ENCODE data around the gene NLK. TPM values are rescaled to one million over a fixed set of nuclear protein-coding genes. Genes with fewer than 3 reads are reported as not detected.

NLK gene
- total and polyA plus RNA-seq, 10 of the 15 experiments (the other 5 are each of a cell fraction or from before 2014, with no cell fraction given): 5.0 to 22.9 (median 15.0) TPM

GRCh38 chr17:28187931-28188330 lies 145.5 kb downstream of the NLK start:
- Histone ChIP-seq H3K27ac (ENCODE audit: control insufficient read depth, insufficient read depth) (no peak overlapping the region), H3K4me3 (no peak overlapping the region), H3K79me2 (ENCODE audit: control insufficient read depth, insufficient read depth, low read length) (no peaks in the 10 kb centered on the region), H3K4me2 (ENCODE audit: control insufficient read depth, insufficient read depth) (no peak overlapping the region), H3K9ac (ENCODE audit: control insufficient read depth, insufficient read depth, low read length) (no peak overlapping the region), H4K20me1 (ENCODE audit: control insufficient read depth, insufficient read depth) (no peaks in the 10 kb centered on the region), H3K9me3 (replicated peaks; ENCODE audit: control insufficient read depth, insufficient read depth, low read length) (peaks cover 4% of the 10 kb centered on the region; the same call in 2 of the 3 replicates), H3K27me3 (replicated peaks in 1 of 2; ENCODE audit: control insufficient read depth in 2 of 2, insufficient read depth in 2 of 2, low read length in 1 of 2) (no peaks in the 10 kb centered on the region), H2AFZ (ENCODE audit: control insufficient read depth, low read depth, low read length) (no peak overlapping the region), H3K36me3 (ENCODE audit: control insufficient read depth in 2 of 2, insufficient read depth in 2 of 2, low read length in 1 of 2) (peaks cover 0 to 14% of the 10 kb centered on the region in 2 experiments; a peak in 2 of 4 replicates), H3K4me1 (ENCODE audit: control insufficient read depth, insufficient read depth, low read length) (no peaks in the 10 kb centered on the region)
- ChIA-PET CTCF (interaction anchor here (1.2 kb wide), 1 partner anchor 12 kb away, joined by 4 read pairs; no protein-coding TSS in a partner anchor), SMC1A (ENCODE audit: uncharacterized antibody, unreplicated experiment) (interaction anchor here (2.8 kb wide), 1 partner anchor 11 kb away, joined by 15 read pairs; no protein-coding TSS in a partner anchor), RAD21 (ENCODE audit: unreplicated experiment) (interaction anchor here (1.0 kb wide), 1 partner anchor 12 kb away, joined by 3 read pairs; no protein-coding TSS in a partner anchor), POLR2A (no interaction called here)
- no TSS peak for BruUV-seq (replicated peaks)
- FAIRE-seq: no peak
- WGBS (ENCODE audit: insufficient coverage, insufficient replicate concordance, low lambda C conversion rate, missing lambda C conversion rate): 97% methylated on average over 2 of the region's 2 CpGs
- intact Hi-C loops (cut with micrococcal nuclease; ENCODE audit: unreplicated experiment) (no loop called here), in situ Hi-C loops (cut with MboI) (no loop called here)
- no peak for ATAC-seq
- DNase-seq (ENCODE audit: low read depth, low spot score): no peak
- TF ChIP-seq NFXL1 (IDR thresholded peaks at IDR 0.05; ENCODE audit: borderline replicate concordance) (no peak), TARDBP (IDR thresholded peaks at IDR 0.05; ENCODE audit: borderline replicate concordance) (no peak), SPI1 (IDR thresholded peaks at IDR 0.05; ENCODE audit: borderline replicate concordance, insufficient read depth, low read depth, low read length) (no peak), YY1 (IDR thresholded peaks at IDR 0.05; ENCODE audit: low read depth, low read length) (no peak), SP1 (IDR thresholded peaks at IDR 0.05; ENCODE audit: low read depth, low read length) (no peak), E2F4 (IDR thresholded peaks at IDR 0.05; ENCODE audit: low read depth, low read length) (no peak), BMI1 (IDR thresholded peaks at IDR 0.05; ENCODE audit: borderline replicate concordance) (no peak), CBFB (IDR thresholded peaks at IDR 0.05; ENCODE audit: low read depth) (no peak), PAX5 (IDR thresholded peaks at IDR 0.05; ENCODE audit: borderline replicate concordance, low read depth, low read length) (no peak), NFYA (IDR thresholded peaks at IDR 0.05; ENCODE audit: borderline replicate concordance, low read depth, low read length) (no peak), MLLT1 (IDR thresholded peaks at IDR 0.05) (no peak), SKIL (IDR thresholded peaks at IDR 0.05; ENCODE audit: low read depth, poor library complexity, severe bottlenecking) (no peak), YBX1 (IDR thresholded peaks at IDR 0.05) (no peak), REST (IDR thresholded peaks at IDR 0.05; ENCODE audit: low read depth, low read length) (no peak), RELA (IDR thresholded peaks at IDR 0.05; ENCODE audit: borderline replicate concordance, partially characterized antibody) (no peak), RUNX3 (IDR thresholded peaks at IDR 0.05; ENCODE audit: low read length) (no peak), NR2C1 (IDR thresholded peaks at IDR 0.05) (no peak), DPF2 (IDR thresholded peaks at IDR 0.05) (no peak), HDAC2 (IDR thresholded peaks at IDR 0.05) (no peak)

All from GM12878 (cell line).